Fibroblast of skin of left quadriceps (primary cell): ENCODE data around the gene HIPK2.

Experiments
- DNase-seq, 2 experiments: peaks; one replicate each; pipeline ENCODE4 v3.0.0-alpha.2; 2013; ENCODE audit warnings: low read depth in 2 of 2

The HIPK2 gene

DNA sequence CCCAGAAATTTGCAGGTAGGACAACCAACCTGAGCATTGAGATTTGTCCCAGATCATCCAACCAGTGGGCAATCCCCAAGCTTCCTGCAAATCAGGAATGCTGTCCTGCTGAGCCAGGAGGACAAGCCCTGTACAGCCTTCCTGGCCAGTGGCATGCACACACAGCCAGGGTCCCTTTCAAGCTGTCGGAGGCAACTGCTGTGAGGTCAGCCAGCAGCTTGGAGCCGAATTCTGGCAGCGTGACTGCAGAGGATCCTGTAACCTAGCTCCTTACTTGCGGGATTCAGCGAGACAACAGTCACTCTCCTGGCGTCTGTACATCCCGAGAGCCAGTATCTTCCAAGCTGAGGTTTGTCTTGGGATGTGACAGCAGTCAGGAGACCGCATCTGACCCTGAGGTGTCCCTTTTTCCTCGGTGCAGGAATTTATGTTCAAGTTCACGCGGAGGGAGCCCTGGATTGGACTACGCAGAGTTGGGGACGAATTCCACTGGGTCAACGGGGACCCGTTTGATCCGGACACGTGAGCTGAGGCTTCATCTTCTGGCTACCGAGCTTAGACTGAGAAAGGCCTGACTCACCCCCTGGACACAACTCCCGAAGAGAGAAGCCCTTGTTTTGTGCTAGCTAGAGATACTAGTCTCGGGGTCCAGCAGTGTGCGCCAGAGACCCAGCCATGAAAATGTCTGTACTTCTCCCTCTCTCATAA is 236.0 kb downstream of the HIPK2 start:
- no peak for DNase-seq

DNA sequence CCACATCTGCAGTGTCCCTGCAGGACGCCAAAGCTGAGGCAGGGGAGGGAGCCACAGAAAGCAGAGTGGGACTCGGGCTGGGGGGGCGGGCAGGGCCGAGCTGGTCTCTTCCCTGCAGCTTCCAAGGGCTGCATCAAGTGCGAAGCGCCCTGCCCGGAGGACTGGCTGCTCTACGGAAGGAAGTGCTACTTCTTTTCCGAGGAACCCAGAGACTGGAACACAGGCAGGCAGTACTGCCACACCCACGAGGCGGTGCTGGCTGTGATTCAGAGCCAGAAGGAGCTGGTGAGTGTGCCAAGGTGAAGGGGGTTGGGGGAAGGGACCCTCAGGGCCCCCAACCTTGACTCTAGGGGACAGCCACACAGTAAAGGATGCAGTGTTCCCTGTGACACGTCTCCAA is 237.6 kb downstream of the HIPK2 start:
- no peak for DNase-seq

DNA sequence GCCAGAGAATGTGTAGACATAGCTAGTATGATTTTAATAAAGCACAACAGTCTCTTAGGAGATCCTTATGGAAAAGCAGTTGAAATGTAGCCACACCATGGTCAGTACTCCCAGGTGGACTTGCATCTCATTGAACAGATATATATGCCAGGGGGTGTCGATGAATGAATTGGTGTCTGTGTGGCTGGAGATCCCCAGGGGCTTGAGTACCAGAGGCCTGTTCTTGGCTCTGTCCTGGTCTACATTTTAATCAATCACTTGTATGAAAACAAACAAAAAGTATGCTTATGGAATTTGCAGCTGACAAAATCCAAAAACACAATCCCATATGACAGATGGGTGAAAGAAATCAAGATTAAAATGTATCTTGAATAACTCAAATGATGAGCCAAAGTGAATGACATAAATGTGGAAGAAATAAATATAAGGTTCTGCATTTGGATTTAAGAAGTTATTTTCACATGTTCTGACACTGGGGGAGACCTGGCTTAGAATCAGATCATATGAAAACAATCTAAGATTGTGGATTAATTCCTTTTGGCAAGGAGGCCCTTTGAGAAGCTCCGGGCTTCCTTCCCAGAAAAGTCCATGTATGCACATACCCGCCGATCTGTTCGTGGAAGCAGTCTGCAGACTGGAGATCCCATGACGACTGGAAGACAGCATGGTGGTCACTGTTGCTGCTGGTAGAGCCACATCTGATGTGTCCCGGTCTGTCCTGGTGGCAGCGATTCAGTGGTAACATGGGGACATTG is 238.7 kb downstream of the HIPK2 start:
- DNase-seq = no peak

GRCh38 chr7:139536152-139536551 is 241.6 kb downstream of the HIPK2 start:
- DNase-seq = no peak

GRCh38 chr7:139534966-139535651 is 242.7 kb downstream of the HIPK2 start:
- no peak for DNase-seq

DNA sequence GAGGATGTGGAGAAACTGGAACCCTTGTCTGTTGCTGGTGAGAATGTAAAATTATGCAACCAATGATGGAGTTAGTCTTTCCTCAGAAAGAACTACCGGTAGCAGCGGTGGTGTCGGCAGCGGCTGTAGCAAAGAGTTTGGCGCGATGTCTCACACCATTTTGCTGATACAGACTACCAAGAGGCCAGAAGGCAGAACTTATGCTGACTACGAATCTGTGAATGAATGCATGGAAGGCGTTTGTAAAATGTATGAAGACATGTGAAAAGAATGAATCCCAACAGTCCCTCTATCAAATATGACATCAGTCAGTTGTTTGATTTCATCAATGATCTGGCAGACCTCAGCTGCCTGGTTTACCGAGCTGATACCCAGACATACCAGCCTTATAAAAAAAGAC is 243.7 kb downstream of the HIPK2 start:
- no peak for DNase-seq

DNA sequence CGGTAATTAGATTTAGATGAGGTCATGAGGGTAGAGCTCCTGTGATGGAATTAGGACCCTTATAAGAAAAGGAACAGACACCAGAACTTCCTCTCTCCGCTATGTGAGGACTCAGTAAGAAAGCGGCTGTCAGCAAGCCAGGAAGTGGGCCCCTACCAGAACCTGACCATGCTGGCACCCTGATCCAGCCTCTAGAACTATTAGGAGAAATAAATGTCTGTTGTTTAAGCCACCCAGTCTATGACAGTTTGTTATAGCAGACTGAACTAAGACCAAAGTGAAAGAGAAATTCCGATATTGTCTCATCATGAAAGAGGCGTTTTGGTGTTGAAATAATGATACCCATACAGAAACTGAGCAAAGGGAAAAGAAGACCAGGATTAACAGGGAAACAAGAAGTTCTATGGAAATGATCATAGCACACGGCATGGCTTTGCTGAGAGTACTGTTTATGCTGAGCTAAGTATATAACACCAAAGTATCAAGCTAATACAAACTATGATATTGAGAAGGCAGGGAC is 245.1 kb downstream of the HIPK2 start:
- no peak for DNase-seq

GRCh38 chr7:139531094-139531493 is 246.7 kb downstream of the HIPK2 start:
- DNase-seq = no peak

- DNase-seq = peak; percentile 46 to 53
Observed at GRCh38 chr7:139526578-139527544, 250.9 kb downstream of the HIPK2 start.

DNA sequence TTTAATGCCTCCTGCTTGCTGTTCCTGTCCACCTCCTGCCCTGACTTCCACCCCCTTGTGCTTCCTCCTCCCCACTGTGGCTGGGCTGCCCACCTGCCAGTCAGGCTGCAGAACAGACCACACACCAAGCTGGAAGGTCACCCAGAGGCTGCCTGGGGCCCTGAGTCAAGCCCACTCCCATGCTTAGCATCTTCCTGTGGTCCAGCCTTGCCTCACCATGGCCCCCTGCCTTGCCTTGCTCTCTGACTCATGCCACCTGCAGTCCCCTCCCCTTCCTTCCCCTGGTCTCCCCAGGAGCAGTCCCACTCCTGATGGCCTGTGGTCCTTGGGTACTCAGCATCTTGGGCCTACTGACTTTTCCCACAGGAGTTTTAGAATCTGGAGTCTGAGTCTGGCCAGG is 252.0 kb downstream of the HIPK2 start:
- DNase-seq = no peak

DNA sequence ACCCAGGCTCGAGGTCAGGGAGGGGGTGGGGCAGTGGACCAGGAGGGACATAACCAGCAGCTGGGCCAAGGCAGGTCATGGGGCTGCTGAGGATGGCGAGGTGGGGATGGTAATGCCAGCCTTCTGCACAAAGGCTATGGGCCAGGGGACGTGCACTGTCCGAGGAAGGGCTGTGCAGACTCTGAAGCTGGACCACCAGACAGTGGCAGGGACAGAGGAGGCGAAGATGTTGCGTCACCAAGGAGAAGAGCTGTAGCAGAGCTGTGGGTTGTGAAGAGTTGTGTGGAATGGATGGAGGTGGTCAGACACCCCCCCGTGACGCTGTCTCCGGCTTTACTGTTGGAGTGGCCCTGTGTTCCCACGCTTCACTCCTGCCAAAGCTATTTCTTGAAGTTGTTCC is 252.6 kb downstream of the HIPK2 start:
- no peak for DNase-seq

- no peak for DNase-seq
Observed at GRCh38 chr7:139523968-139524815, 253.6 kb downstream of the HIPK2 start.

- DNase-seq = no peak
Observed at GRCh38 chr7:139523199-139523941, 254.4 kb downstream of the HIPK2 start, which contains the start of gene CLEC2L. CLEC2L (plus strand) TSS chr7:139523685; CDS start chr7:139523928, 243 bp downstream.

- no peak for DNase-seq
Observed at GRCh38 chr7:139522830-139523198, 255.0 kb downstream of the HIPK2 start.

- no peak for DNase-seq
Observed at GRCh38 chr7:139521439-139521838, 256.4 kb downstream of the HIPK2 start.

DNA sequence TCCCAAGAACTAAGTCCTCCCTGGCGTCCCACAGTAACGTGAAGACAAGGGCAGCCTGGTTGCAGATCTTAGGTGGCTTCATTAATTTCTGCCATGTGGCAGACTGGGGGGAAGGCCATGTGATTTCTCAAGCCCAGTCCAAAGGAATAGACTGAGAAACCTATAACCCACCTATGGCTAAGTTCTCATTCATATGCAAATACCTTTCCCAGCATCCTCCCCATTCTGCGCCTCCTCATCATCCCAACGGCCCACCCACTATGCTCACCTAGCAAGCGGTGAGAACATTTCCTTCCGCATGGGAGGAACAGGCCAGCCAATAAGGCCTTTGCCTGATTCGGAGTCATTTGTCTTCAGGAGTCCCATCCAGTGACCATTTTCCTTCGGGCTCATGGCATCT is 262.5 kb downstream of the HIPK2 start:
- no peak for DNase-seq
